IPS-18a (cell line): Measurements from ENCODE around the gene ZNF500.

ENCODE experiments used
- H3K27ac ChIP-seq: one replicate; pipeline ENCODE4 v1.5.1; 2013; ENCODE audit warnings: low read length
- H3K27me3 ChIP-seq: one replicate; pipeline ENCODE4 v1.6.1; 2013; ENCODE audit warnings: mild to moderate bottlenecking, low read length; ENCODE audit not compliant: control insufficient read depth, insufficient read depth
- H3K36me3 ChIP-seq: one replicate; pipeline ENCODE4 v1.6.1; 2013; ENCODE audit warnings: low read depth, low read length; ENCODE audit not compliant: control insufficient read depth
- H3K4me1 ChIP-seq: one replicate; pipeline ENCODE4 v1.6.1; 2013; ENCODE audit warnings: low read depth, low read length; ENCODE audit not compliant: control insufficient read depth
- H3K4me3 ChIP-seq: one replicate; pipeline ENCODE4 v1.5.1; 2013; ENCODE audit warnings: low read length
- H3K9ac ChIP-seq: one replicate; pipeline ENCODE4 v1.6.1; 2013; ENCODE audit warnings: mild to moderate bottlenecking, low read length, moderate library complexity
- H3K9me3 ChIP-seq: one replicate; pipeline ENCODE4 v1.6.1; 2013; ENCODE audit warnings: low read depth, low read length; ENCODE audit not compliant: control insufficient read depth

Gene ZNF500

GRCh38 chr16:4713663-4714501, 53.1 kb downstream of the ZNF500 start:
- Histone ChIP-seq H3K4me3 (no peak overlapping the region), H3K9me3 (no peaks in the 10 kb centered on the region), H3K27ac (no peak overlapping the region), H3K27me3 (no peaks in the 10 kb centered on the region), H3K9ac (no peak overlapping the region), H3K36me3 (peaks cover 13% of the 10 kb centered on the region), H3K4me1 (peaks cover 13% of the 10 kb centered on the region)

DNA sequence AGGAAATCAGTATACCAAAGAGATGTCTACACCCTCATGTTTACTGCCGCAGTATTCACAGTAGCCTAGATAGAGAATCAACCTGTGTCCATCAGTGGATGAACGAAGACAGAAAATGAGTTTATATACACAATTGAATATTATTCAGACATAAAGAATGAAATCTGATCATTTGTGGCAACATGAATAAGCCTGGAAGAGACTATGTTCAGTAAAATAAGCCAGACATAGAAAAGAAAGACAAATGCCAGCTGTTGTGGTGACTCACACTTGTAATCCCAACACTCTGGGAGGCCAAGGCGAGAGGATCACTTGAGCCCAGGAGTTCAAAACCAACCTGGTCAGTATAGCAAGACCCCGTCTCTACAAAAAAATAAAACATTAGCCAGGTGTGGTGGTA, 57.5 kb downstream of the ZNF500 start:
- Histone ChIP-seq H3K27ac (no peak overlapping the region), H3K27me3 (no peaks in the 10 kb centered on the region), H3K9ac (no peak overlapping the region), H3K4me1 (peaks cover 6% of the 10 kb centered on the region), H3K36me3 (peaks cover 25% of the 10 kb centered on the region), H3K4me3 (no peak overlapping the region), H3K9me3 (no peaks in the 10 kb centered on the region)

DNA sequence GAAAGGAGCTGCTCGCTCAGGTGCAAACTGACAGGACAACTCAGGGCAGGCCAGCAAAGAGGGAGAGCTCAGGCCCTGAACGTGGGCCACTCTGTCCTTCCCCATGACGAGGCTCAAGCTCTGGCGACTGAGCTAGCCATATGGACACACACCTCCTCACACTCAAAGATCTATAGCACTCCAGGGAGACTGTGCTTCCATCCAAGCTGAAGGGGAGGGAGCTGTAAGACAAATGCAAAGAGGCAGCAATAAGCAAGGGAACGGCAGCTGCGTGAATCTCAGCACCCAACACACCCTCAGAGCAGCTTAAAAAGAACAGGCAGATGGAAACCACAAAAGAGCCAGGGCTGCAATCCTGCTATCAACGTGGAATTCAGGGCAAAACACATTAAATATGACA, 60.1 kb downstream of the ZNF500 start:
- no peaks in the 10 kb centered on the region for H3K4me1 ChIP-seq
- H3K4me3 ChIP-seq = no peak overlapping the region
- no peak overlapping the region for H3K9ac ChIP-seq
- peaks cover 34% of the 10 kb centered on the region for H3K36me3 ChIP-seq
- H3K27ac ChIP-seq = no peak overlapping the region
- no peaks in the 10 kb centered on the region for H3K27me3 ChIP-seq
- H3K9me3 ChIP-seq = no peaks in the 10 kb centered on the region

GRCh38 chr16:4704913-4705312, 62.0 kb downstream of the ZNF500 start:
- no peaks in the 10 kb centered on the region for H3K4me1 ChIP-seq
- peaks cover 34% of the 10 kb centered on the region for H3K36me3 ChIP-seq
- no peak overlapping the region for H3K9ac ChIP-seq
- H3K27ac ChIP-seq = no peak overlapping the region
- no peaks in the 10 kb centered on the region for H3K27me3 ChIP-seq
- H3K4me3 ChIP-seq = no peak overlapping the region
- no peaks in the 10 kb centered on the region for H3K9me3 ChIP-seq

DNA sequence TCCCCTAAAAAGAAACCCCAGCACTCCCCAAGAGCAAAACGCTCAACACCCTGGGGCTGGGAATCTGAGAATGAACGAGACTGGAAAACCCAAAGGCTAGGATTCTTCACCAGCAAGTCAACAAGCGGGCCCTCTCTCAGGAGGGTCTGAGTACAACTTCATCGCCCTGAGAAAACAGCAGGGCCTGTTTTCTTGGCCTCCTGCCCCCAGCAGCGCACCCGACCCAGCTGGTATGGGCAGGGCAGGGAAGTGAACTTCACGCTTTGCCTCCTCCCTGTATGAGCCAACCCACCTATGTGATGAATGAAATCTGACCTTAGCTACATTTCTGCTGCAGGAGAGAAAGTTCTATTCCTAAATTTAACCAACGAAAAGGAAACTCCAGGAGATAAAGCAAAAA, 62.5 kb downstream of the ZNF500 start:
- Histone ChIP-seq H3K27me3 (no peaks in the 10 kb centered on the region), H3K36me3 (peaks cover 35% of the 10 kb centered on the region), H3K4me3 (no peak overlapping the region), H3K4me1 (no peaks in the 10 kb centered on the region), H3K9ac (no peak overlapping the region), H3K27ac (no peak overlapping the region), H3K9me3 (no peaks in the 10 kb centered on the region)

DNA sequence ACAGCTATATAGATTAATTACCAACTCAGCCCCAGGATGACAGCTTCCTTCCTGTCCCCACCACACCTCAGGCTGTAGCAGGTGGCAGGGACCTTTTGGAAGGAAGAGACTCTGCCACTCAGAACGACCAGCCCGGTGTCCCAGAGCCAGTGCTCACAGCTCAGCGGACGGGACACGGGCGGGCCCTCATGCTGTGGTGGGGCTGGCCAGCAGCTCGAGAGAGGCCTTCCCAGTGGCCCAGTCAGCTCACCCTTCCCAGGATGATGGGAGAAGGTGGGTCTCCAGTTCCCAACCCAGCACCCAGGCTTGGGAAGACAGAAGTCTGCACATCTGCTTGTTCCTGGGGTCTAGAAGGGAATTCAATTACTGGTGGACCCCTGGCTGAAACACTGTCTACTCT, 63.1 kb downstream of the ZNF500 start:
- Histone ChIP-seq H3K9ac (no peak overlapping the region), H3K9me3 (no peaks in the 10 kb centered on the region), H3K27me3 (no peaks in the 10 kb centered on the region), H3K4me3 (no peak overlapping the region), H3K36me3 (peaks cover 41% of the 10 kb centered on the region), H3K27ac (no peak overlapping the region), H3K4me1 (no peaks in the 10 kb centered on the region)

GRCh38 chr16:4702466-4702808, 64.5 kb downstream of the ZNF500 start:
- Histone ChIP-seq H3K9ac (no peak overlapping the region), H3K4me1 (no peaks in the 10 kb centered on the region), H3K36me3 (peaks cover 51% of the 10 kb centered on the region), H3K9me3 (no peaks in the 10 kb centered on the region), H3K27me3 (no peaks in the 10 kb centered on the region), H3K27ac (no peak overlapping the region), H3K4me3 (no peak overlapping the region)

GRCh38 chr16:4701791-4702465, 65.0 kb downstream of the ZNF500 start:
- H3K4me3 ChIP-seq = no peak overlapping the region
- no peak overlapping the region for H3K9ac ChIP-seq
- H3K9me3 ChIP-seq = no peaks in the 10 kb centered on the region
- no peak overlapping the region for H3K27ac ChIP-seq
- H3K36me3 ChIP-seq = peaks cover 52% of the 10 kb centered on the region
- no peaks in the 10 kb centered on the region for H3K4me1 ChIP-seq
- no peaks in the 10 kb centered on the region for H3K27me3 ChIP-seq

DNA sequence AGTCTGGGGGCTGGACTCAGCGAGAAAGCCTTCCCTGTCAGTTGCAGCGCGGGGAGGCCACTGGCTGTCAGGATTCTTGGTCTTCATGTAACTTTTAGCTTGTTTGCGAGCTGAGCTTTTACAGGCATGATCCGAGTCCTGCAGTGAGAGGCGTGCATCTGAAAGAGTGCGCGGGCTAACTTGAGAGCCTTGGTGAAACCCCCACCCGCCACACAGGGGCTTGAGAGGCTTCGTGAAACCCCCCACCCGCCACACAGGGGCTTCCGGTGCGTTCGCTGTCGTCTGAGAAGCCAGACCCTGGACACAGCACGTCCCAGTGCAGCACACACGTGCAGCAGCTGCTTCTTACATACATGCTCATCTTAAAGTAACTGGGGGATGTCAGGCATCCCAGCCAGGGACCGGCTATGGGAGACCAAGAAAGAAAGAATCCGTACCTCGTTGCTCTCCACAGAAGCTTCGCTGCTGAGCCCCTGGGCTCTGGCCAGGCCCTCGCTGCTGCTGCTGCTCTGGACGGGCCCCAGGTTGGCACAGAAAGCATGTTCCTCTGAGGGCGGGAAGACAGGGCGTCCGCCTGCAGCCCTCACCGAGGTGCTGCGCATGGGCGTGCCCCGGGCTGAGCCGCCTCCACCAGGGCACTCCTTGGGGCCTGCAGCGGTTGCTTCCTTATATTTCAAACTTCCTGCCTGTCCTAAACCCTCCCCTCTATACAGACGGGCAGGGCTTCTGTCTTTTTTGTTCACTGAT, 65.8 kb downstream of the ZNF500 start:
- H3K9me3 ChIP-seq = no peaks in the 10 kb centered on the region
- no peaks in the 10 kb centered on the region for H3K4me1 ChIP-seq
- no peak overlapping the region for H3K4me3 ChIP-seq
- no peak overlapping the region for H3K27ac ChIP-seq
- H3K9ac ChIP-seq = no peak overlapping the region
- H3K36me3 ChIP-seq = peaks cover 57% of the 10 kb centered on the region
- H3K27me3 ChIP-seq = no peaks in the 10 kb centered on the region

DNA sequence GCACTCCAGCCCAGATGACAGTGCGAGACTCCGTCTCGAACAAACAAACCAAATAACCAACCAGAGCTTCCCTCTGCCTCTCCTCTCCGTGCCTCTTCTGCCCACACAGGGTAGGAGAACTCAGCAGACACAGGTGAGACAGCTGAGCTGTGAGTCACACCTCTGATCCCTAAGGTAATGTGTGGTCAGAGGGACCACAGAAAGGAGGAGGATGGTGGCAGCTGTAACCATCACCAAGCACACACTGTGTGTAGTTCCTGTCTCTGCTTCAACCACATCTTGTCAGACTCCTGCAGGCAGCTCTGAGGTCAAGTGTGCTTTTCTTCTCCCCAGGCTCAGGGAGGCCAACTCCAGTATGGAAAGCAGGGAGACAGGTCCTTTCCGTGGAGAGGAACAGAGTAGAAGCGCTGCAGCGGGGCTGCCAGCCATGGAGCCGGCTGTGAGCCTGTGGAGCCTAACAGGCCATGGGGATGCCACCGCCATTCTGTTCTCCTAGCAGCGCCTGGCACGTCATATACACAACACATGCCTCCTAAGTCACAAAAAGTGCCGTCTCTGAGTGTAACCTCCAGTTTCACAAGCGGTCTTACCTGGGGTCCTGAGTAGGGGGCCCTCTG, 66.5 kb downstream of the ZNF500 start:
- Histone ChIP-seq H3K9me3 (no peaks in the 10 kb centered on the region), H3K36me3 (peaks cover 64% of the 10 kb centered on the region), H3K27me3 (no peaks in the 10 kb centered on the region), H3K27ac (no peak overlapping the region), H3K9ac (no peak overlapping the region), H3K4me3 (no peak overlapping the region), H3K4me1 (no peaks in the 10 kb centered on the region)

DNA sequence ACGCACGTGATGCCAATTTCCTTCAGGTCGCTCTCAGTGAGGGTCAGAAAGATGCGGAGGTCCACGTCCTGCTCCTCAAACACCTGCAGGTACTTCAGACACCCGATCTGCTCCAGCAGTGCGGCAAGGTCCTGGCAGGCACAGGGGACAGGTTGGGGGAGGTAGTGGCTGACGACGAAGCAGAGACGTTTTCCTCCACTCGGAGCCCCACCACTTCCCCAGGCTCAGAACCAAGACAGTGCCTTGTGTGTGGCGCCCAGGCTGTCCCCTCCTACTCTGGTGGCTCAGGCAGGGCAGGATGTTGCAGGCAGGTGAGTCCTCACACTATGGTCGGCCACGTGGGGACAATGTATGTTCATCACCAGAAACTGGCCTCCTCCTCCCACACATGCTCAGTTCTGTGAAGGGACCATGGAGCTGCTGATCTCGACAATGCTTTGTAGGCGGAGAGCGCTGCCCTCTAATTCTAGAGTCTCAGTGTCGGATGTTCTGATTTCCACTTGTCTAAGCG, 67.9 kb downstream of the ZNF500 start:
- Histone ChIP-seq H3K4me1 (no peaks in the 10 kb centered on the region), H3K36me3 (peaks cover 61% of the 10 kb centered on the region), H3K9ac (no peak overlapping the region), H3K27me3 (no peaks in the 10 kb centered on the region), H3K4me3 (no peak overlapping the region), H3K9me3 (no peaks in the 10 kb centered on the region), H3K27ac (no peak overlapping the region)
